Measurements from ENCODE around the gene RPS6KA2.

Gene RPS6KA2

GRCh38 chr6:166470029-166470862 is 156.8 kb downstream of the RPS6KA2 start:
- Histone ChIP-seq H3K36me3 (peaks cover 0 to 27% (median 9%) of the 10 kb centered on the region in 3 donors), H3K4me3 (no peak overlapping the region), H3K27me3 (no peaks in the 10 kb centered on the region), H3K9me3 (no peaks in the 10 kb centered on the region), H3K4me1 (peaks cover 0 to 10% (median 0%) of the 10 kb centered on the region in 4 donors), H3K27ac (no peak overlapping the region)
- intact Hi-C loops (cut with DNase I; ENCODE audit: low total_unique reads), result no loop called here
- DNase-seq, result peak in 1 of 2 donors; percentile 60
- no peak for TF ChIP-seq CTCF (IDR thresholded peaks at IDR 0.05)

DNA sequence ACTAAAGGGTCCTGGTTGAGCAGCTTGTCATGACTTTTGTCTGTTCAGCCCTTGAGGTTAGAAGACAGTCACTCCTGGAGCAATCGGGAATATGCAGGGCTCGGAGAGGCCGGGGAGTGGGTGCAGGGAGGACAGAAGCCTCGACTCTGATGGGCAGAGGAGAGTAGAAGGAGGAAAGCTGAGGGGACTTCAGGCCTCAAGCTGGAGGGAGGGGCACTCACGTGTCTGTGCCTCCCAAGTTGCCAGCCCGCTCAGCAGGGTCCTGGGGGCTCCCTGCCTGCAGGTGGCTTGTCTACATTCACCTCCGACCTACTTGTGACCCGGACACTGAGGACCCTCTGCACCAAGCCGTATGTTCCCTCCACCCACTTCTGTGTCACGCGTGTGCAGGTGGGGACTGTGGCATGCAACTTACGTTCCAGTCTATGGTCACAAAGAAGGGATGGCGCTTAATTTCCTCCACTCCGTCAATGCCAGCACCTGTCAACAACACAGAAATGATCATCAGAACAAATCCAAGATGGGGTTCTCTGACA is 157.6 kb downstream of the RPS6KA2 start:
- H3K9me3 ChIP-seq, result no peaks in the 10 kb centered on the region
- TF ChIP-seq CTCF (IDR thresholded peaks at IDR 0.05), result no peak
- intact Hi-C loops (cut with DNase I; ENCODE audit: low total_unique reads), result no loop called here
- H3K27me3 ChIP-seq, result no peaks in the 10 kb centered on the region
- no peak overlapping the region for H3K4me3 ChIP-seq
- no peak overlapping the region for H3K27ac ChIP-seq
- H3K36me3 ChIP-seq, result peaks cover 0 to 29% (median 9%) of the 10 kb centered on the region in 3 donors
- peak in 1 of 2 donors; percentile 38 for DNase-seq
- peaks cover 0 to 10% (median 0%) of the 10 kb centered on the region in 4 donors for H3K4me1 ChIP-seq

- Histone ChIP-seq H3K9me3 (no peaks in the 10 kb centered on the region), H3K27ac (no peak overlapping the region), H3K27me3 (no peaks in the 10 kb centered on the region), H3K4me1 (peaks cover 0 to 10% (median 0%) of the 10 kb centered on the region in 4 donors), H3K36me3 (peaks cover 0 to 43% (median 9%) of the 10 kb centered on the region in 3 donors), H3K4me3 (no peak overlapping the region)
- no peak for TF ChIP-seq CTCF (IDR thresholded peaks at IDR 0.05)
- intact Hi-C loops (cut with DNase I; ENCODE audit: low total_unique reads), result no loop called here
- no peak for DNase-seq
Measured at GRCh38 chr6:166467436-166468000, 159.5 kb downstream of the RPS6KA2 start.

- peaks cover 0 to 10% (median 0%) of the 10 kb centered on the region in 4 donors for H3K4me1 ChIP-seq
- no peaks in the 10 kb centered on the region for H3K27me3 ChIP-seq
- H3K4me3 ChIP-seq, result no peak overlapping the region
- intact Hi-C loops (cut with DNase I; ENCODE audit: low total_unique reads), result no loop called here
- H3K27ac ChIP-seq, result no peak overlapping the region
- no peak for TF ChIP-seq CTCF (IDR thresholded peaks at IDR 0.05)
- no peaks in the 10 kb centered on the region for H3K9me3 ChIP-seq
- DNase-seq, result peak in 1 of 2 donors; percentile 53
- H3K36me3 ChIP-seq, result peaks cover 0 to 44% (median 9%) of the 10 kb centered on the region in 3 donors
Measured at GRCh38 chr6:166466178-166467122, 160.6 kb downstream of the RPS6KA2 start.

DNA sequence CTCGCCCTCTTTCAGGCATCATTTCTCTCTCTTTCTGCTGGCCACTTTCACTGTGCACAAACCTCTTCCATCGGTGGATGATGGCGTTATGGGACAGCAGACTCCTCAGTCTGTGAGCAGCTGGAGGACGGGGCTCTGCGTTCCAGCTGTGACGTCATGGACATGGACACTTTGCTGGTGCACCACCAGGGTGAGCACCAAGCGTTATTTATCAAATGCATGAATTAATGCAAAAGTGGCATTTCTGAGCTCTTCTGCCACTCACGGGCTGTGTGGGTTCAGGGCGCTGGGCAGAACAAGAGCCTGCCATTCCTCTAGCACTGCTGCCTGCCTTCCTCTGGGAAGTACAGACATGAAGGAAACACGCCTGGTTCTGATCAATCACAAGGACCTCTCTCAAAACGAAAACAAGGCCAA is 161.4 kb downstream of the RPS6KA2 start:
- no peaks in the 10 kb centered on the region for H3K27me3 ChIP-seq
- no peak overlapping the region for H3K4me3 ChIP-seq
- H3K9me3 ChIP-seq, result no peaks in the 10 kb centered on the region
- DNase-seq, result no peak
- intact Hi-C loops (cut with DNase I; ENCODE audit: low total_unique reads), result no loop called here
- peaks cover 0 to 10% (median 0%) of the 10 kb centered on the region in 4 donors for H3K4me1 ChIP-seq
- H3K27ac ChIP-seq, result no peak overlapping the region
- H3K36me3 ChIP-seq, result peaks cover 0 to 44% (median 4%) of the 10 kb centered on the region in 3 donors
- no peak for TF ChIP-seq CTCF (IDR thresholded peaks at IDR 0.05)
